ENCODE measurements around the gene ABTB2. TPM values are rescaled to one million over a fixed set of nuclear protein-coding genes. Genes with fewer than 3 reads are reported as not detected.
A peak's percentile ranks its signal among the peaks of the same experiment; 100 is the strongest.

The ABTB2 gene
- total and polyA plus RNA-seq, 4 donors, result 0.73 to 3.3 (median 2.7) TPM

GRCh38 chr11:34277171-34277570 lies 80.6 kb downstream of the ABTB2 start:
- Histone ChIP-seq H3K27me3 (ENCODE audit: control insufficient read depth in 3 of 3, insufficient read depth in 3 of 3, low read length in 2 of 3) (no peaks in the 10 kb centered on the region), H3K36me3 (ENCODE audit: control insufficient read depth in 4 of 4, insufficient read depth in 4 of 4, low read length in 4 of 4) (no peaks in the 10 kb centered on the region), H3K27ac (ENCODE audit: low read depth in 1 of 2, low read length in 1 of 2) (no peak overlapping the region), H3K4me1 (ENCODE audit: control insufficient read depth in 5 of 5, insufficient read depth in 5 of 5, low read length in 5 of 5) (peaks cover 0 to 21% (median 12%) of the 10 kb centered on the region in 5 donors), H3K9me3 (ENCODE audit: control insufficient read depth in 4 of 4, insufficient read depth in 3 of 4, low read length in 3 of 4) (no peaks in the 10 kb centered on the region), H3K9ac (ENCODE audit: insufficient read depth in 1 of 2, low read length in 2 of 2) (no peak overlapping the region), H3K4me3 (no peak overlapping the region)
- no peak for TF ChIP-seq CTCF (IDR thresholded peaks at IDR 0.05; ENCODE audit: control extremely low read depth, extremely low read depth)
- ATAC-seq (ENCODE audit: insufficient read depth, low FRiP score) (no peak), DNase-seq (no peak)
- 80 to 90% methylated on average over 4 of the region's 4 CpGs for WGBS, 2 donors

GRCh38 chr11:34276352-34276864 lies 81.4 kb downstream of the ABTB2 start:
- Histone ChIP-seq H3K36me3 (ENCODE audit: control insufficient read depth in 4 of 4, insufficient read depth in 4 of 4, low read length in 4 of 4) (no peaks in the 10 kb centered on the region), H3K27ac (ENCODE audit: low read depth in 1 of 2, low read length in 1 of 2) (no peak overlapping the region), H3K4me3 (no peak overlapping the region), H3K4me1 (ENCODE audit: control insufficient read depth in 5 of 5, insufficient read depth in 5 of 5, low read length in 5 of 5) (peaks cover 0 to 21% (median 12%) of the 10 kb centered on the region in 5 donors), H3K9ac (ENCODE audit: insufficient read depth in 1 of 2, low read length in 2 of 2) (no peak overlapping the region), H3K9me3 (ENCODE audit: control insufficient read depth in 4 of 4, insufficient read depth in 3 of 4, low read length in 3 of 4) (no peaks in the 10 kb centered on the region), H3K27me3 (ENCODE audit: control insufficient read depth in 3 of 3, insufficient read depth in 3 of 3, low read length in 2 of 3) (no peaks in the 10 kb centered on the region)
- 83 to 88% methylated on average over 6 of the region's 6 CpGs for WGBS, 2 donors
- no peak for ATAC-seq (ENCODE audit: insufficient read depth, low FRiP score)
- TF ChIP-seq CTCF (IDR thresholded peaks at IDR 0.05; ENCODE audit: control extremely low read depth, extremely low read depth), result no peak
- no peak for DNase-seq

DNA sequence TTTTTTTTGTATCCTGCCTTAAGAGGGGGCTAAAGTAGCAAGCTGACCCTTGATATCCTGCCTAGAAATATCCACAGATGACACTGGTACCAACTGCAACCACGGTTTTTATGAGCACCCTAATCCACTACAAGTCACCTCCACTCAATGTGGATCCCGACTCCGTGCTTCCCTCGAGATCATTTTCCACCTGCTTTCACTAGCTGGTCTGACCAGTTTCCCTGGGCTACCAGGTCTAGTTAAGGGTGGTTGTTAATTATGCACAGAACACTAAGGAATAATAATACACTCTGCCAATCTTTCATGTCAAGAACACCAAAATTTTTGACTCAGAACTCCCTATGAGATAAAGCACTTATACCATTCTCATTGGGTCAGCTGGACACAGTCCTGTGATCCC lies 82.3 kb downstream of the ABTB2 start:
- Histone ChIP-seq H3K4me1 (ENCODE audit: control insufficient read depth in 5 of 5, insufficient read depth in 5 of 5, low read length in 5 of 5) (peaks cover 0 to 21% (median 12%) of the 10 kb centered on the region in 5 donors), H3K27me3 (ENCODE audit: control insufficient read depth in 3 of 3, insufficient read depth in 3 of 3, low read length in 2 of 3) (no peaks in the 10 kb centered on the region), H3K9ac (ENCODE audit: insufficient read depth in 1 of 2, low read length in 2 of 2) (peak overlapping the region in 1 of 2 donors; percentile 50), H3K36me3 (ENCODE audit: control insufficient read depth in 4 of 4, insufficient read depth in 4 of 4, low read length in 4 of 4) (no peaks in the 10 kb centered on the region), H3K9me3 (ENCODE audit: control insufficient read depth in 4 of 4, insufficient read depth in 3 of 4, low read length in 3 of 4) (no peaks in the 10 kb centered on the region), H3K4me3 (no peak overlapping the region), H3K27ac (ENCODE audit: low read depth in 1 of 2, low read length in 1 of 2) (peak overlapping the region in 1 of 2 donors; percentile 57)
- TF ChIP-seq CTCF (IDR thresholded peaks at IDR 0.05; ENCODE audit: control extremely low read depth, extremely low read depth), result no peak
- ATAC-seq (ENCODE audit: insufficient read depth, low FRiP score), result no peak
- 67 to 84% methylated on average over 4 of the region's 4 CpGs for WGBS, 2 donors
- no peak for DNase-seq
